ENCODE data around the gene TNS3. TPM values are rescaled to one million over a fixed set of nuclear protein-coding genes. Genes with fewer than 3 reads are reported as not detected.

TNS3 gene
- total and polyA plus RNA-seq, 10 of the 15 experiments (the other 5 are each of a cell fraction or from before 2014, with no cell fraction given) = 0.27 to 2.7 (median 0.79) TPM

GRCh38 chr7:47284691-47285635 lies 296.9 kb downstream of the TNS3 start:
- intact Hi-C loops (cut with micrococcal nuclease; ENCODE audit: unreplicated experiment) (no loop called here), in situ Hi-C loops (cut with MboI) (no loop called here)
- no peak overlapping the region for H3K9ac ChIP-seq (ENCODE audit: control insufficient read depth, insufficient read depth, low read length)
- H3K36me3 ChIP-seq (ENCODE audit: control insufficient read depth in 2 of 2, insufficient read depth in 2 of 2, low read length in 1 of 2) = no peaks in the 10 kb centered on the region; a peak in 1 of 4 replicates
- 67% methylated on average over 11 of the region's 11 CpGs for WGBS (ENCODE audit: insufficient coverage, insufficient replicate concordance, low lambda C conversion rate, missing lambda C conversion rate)
- no peak overlapping the region for H3K4me3 ChIP-seq
- no peaks in the 10 kb centered on the region for H3K79me2 ChIP-seq (ENCODE audit: control insufficient read depth, insufficient read depth, low read length)
- H3K27ac ChIP-seq (ENCODE audit: control insufficient read depth, insufficient read depth) = no peak overlapping the region
- no peak overlapping the region for H3K4me2 ChIP-seq (ENCODE audit: control insufficient read depth, insufficient read depth)
- FAIRE-seq = no peak
- no TSS peak for BruUV-seq (replicated peaks)
- no peaks in the 10 kb centered on the region for H3K27me3 ChIP-seq (replicated peaks in 1 of 2; ENCODE audit: control insufficient read depth in 2 of 2, insufficient read depth in 2 of 2, low read length in 1 of 2)
- H3K4me1 ChIP-seq (ENCODE audit: control insufficient read depth, insufficient read depth, low read length) = no peaks in the 10 kb centered on the region
- DNase-seq (ENCODE audit: low read depth, low spot score) = no peak
- POLR2A ChIA-PET = interaction anchor here (0.6 kb wide), 1 partner anchor 1803 kb away, joined by 5 read pairs; no protein-coding TSS in a partner anchor
- RAD21 ChIA-PET (ENCODE audit: unreplicated experiment) = no interaction called here
- no peak overlapping the region for H2AFZ ChIP-seq (ENCODE audit: control insufficient read depth, low read depth, low read length)
- SMC1A ChIA-PET (ENCODE audit: uncharacterized antibody, unreplicated experiment) = no interaction called here
- H3K9me3 ChIP-seq (replicated peaks; ENCODE audit: control insufficient read depth, insufficient read depth, low read length) = no peaks in the 10 kb centered on the region; the same call in 1 of the 3 replicates
- CTCF ChIA-PET = interaction anchor here (0.6 kb wide), 1 partner anchor 309 kb away, joined by 5 read pairs; no protein-coding TSS in a partner anchor
- no peak for ATAC-seq
- no peaks in the 10 kb centered on the region for H4K20me1 ChIP-seq (ENCODE audit: control insufficient read depth, insufficient read depth)
- TF ChIP-seq PAX8 (IDR thresholded peaks at IDR 0.05) (no peak), MLLT1 (IDR thresholded peaks at IDR 0.05) (no peak), RAD51 (IDR thresholded peaks at IDR 0.05) (no peak), REST (IDR thresholded peaks at IDR 0.05; ENCODE audit: low read depth, low read length) (no peak), HSF1 (IDR thresholded peaks at IDR 0.05; ENCODE audit: low read depth, low read length) (no peak), SUPT20H (IDR thresholded peaks at IDR 0.05; ENCODE audit: borderline replicate concordance, control insufficient read depth, low read depth, low read length) (no peak), STAT3 (IDR thresholded peaks at IDR 0.05; ENCODE audit: low read depth, low read length) (no peak), SIX5 (IDR thresholded peaks at IDR 0.05; ENCODE audit: low read depth, low read length, severe bottlenecking) (no peak), E2F4 (IDR thresholded peaks at IDR 0.05; ENCODE audit: low read depth, low read length) (no peak), ESRRA (IDR thresholded peaks at IDR 0.05; ENCODE audit: low read length) (no peak), PBX3 (IDR thresholded peaks at IDR 0.05; ENCODE audit: insufficient replicate concordance, low read depth, low read length) (no peak), HCFC1 (IDR thresholded peaks at IDR 0.05; ENCODE audit: low read length) (no peak), MEF2A (IDR thresholded peaks at IDR 0.05; ENCODE audit: insufficient read depth, low read depth, low read length) (no peak), NBN (IDR thresholded peaks at IDR 0.05) (no peak)

Data from GM12878 (cell line).